Esophagus muscularis mucosa (tissue), 4 donors: ENCODE data around the gene NR2E3. TPM values are rescaled to one million over a fixed set of nuclear protein-coding genes. Genes with fewer than 3 reads are reported as not detected.

Experiments
- DNase-seq: peaks from one replicate; pipeline ENCODE4 v3.0.0-alpha.2; 2017; ENCODE audit errors: extremely low spot score
- H3K27ac ChIP-seq, 4 donors: fragments of 200-600 bp; sonication (generic); replicated peaks in 1 of 4; 1 replicate in 3 of 4; 2 replicates in 1 of 4; pipeline ENCODE4 v1.5.1; 2016 to 2019; ENCODE audit warnings: mild to moderate bottlenecking in 1 of 4
- H3K27me3 ChIP-seq, 4 donors: fragments of 200-600 bp; sonication (generic); one replicate each; pipeline versions ENCODE4 v1.5.1 to v1.6.0; 2016 to 2019
- H3K36me3 ChIP-seq, 4 donors: fragments of 200-600 bp; sonication (generic); one replicate each; pipeline ENCODE4 v1.5.1; 2016 to 2019
- H3K4me1 ChIP-seq, 4 donors: fragments of 200-600 bp; sonication (generic); one replicate each; pipeline ENCODE4 v1.5.1; 2016 to 2019
- H3K4me3 ChIP-seq, 4 donors: fragments of 200-600 bp; sonication (generic); 1 replicate in 2 of 4; 2 replicates in 2 of 4; pipeline ENCODE4 v1.5.1; 2016 to 2019; ENCODE audit warnings: mild to moderate bottlenecking in 4 of 4, moderate library complexity in 1 of 4
- H3K9me3 ChIP-seq, 4 donors: fragments of 200-600 bp; sonication (generic); 1 replicate in 3 of 4; 2 replicates in 1 of 4; pipeline ENCODE4 v1.5.1; 2016 to 2019
- EP300 ChIP-seq: sonication (generic); formaldehyde crosslinking; IDR thresholded peaks from one replicate; pipeline ENCODE4 v1.6.1; 2017; ENCODE audit warnings: antibody characterized with exemption
- POLR2A ChIP-seq: fragments of 450-650 bp; IDR thresholded peaks from one replicate; pipeline ENCODE4 v1.6.1; 2017; ENCODE audit warnings: antibody characterized with exemption, moderate library complexity, mild to moderate bottlenecking, low read depth
- POLR2AphosphoS5 ChIP-seq, 2 donors: sonication (generic); formaldehyde crosslinking; IDR thresholded peaks; one replicate each; pipeline ENCODE4 v1.6.1; 2017; ENCODE audit warnings: antibody characterized with exemption in 2 of 2
- WGBS: methylation state at CpG from one replicate; pipeline ENCODE4 v1.1.5; 2018; 5-methylcytosine and 5-hydroxymethylcytosine counted together
- intact Hi-C: fragments of 100-400 bp; cut with DNase I; formaldehyde crosslinking; loops from one replicate; pipeline ENCODE4 v1.15.1; 2023
- total RNA-seq, 4 donors: library from RNA; depleted of rRNA; stranded (reverse); fragments of >200 nt; gene quantifications; one replicate each; pipeline versions ENCODE4 v1.1.0 to v1.2.1, GENCODE V29; 2016
- TF ChIP-seq, protein P1 (sequence below), 3 experiments: fragments of 200-600 bp in 2 of 3; fragments of 450-650 bp in 1 of 3; sonication (generic) in 2 of 3; IDR thresholded peaks; one replicate each; pipeline ENCODE4 v1.5.1; 2017 to 2019; ENCODE audit warnings: antibody characterized with exemption in 3 of 3, mild to moderate bottlenecking in 2 of 3, moderate library complexity in 1 of 3

NR2E3 gene
- total RNA-seq, 4 donors from 2014 or later, result not detected

DNA sequence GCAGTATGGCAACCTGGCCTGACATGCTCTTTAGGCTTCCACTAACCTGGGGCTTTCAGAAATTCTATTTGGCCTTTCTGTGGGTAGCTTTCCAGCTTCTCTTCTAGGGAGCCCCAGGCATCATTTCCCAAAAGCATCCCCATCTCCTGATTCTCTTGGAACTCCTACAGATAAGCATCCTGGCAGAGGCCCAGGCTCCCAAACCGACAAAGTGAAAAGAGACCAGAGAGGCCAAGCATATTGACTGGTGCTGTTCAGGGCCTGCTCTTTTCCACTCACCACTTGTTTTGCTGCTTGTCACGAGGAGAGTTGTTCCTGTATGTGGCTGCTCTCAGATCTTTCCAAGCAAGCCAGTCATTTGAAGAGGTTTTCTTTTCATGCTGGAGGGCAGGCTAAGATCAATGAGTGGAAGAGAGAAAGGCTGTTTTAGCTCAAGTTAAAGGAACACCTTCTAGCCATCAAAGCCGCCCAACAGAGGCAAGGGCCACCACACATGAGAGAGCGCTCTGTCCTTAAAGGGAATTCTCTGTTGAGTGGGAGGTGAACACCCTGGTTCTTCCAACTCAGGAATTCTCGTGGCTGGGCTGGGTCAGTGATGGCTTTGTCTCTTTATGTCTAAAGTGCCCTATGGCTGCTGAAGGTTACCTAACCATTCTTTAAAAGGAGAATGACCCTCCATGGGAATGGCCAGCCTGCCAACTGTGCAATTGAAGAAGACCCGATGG, 31.1 kb upstream of the NR2E3 start:
- no peak for DNase-seq
- Histone ChIP-seq H3K4me1 (peaks cover 0 to 6% (median 5%) of the 10 kb centered on the region in 4 donors), H3K4me3 (no peak overlapping the region), H3K27me3 (no peaks in the 10 kb centered on the region), H3K36me3 (no peaks in the 10 kb centered on the region), H3K27ac (no peak overlapping the region), H3K9me3 (no peaks in the 10 kb centered on the region)
- TF ChIP-seq, protein P1, sequence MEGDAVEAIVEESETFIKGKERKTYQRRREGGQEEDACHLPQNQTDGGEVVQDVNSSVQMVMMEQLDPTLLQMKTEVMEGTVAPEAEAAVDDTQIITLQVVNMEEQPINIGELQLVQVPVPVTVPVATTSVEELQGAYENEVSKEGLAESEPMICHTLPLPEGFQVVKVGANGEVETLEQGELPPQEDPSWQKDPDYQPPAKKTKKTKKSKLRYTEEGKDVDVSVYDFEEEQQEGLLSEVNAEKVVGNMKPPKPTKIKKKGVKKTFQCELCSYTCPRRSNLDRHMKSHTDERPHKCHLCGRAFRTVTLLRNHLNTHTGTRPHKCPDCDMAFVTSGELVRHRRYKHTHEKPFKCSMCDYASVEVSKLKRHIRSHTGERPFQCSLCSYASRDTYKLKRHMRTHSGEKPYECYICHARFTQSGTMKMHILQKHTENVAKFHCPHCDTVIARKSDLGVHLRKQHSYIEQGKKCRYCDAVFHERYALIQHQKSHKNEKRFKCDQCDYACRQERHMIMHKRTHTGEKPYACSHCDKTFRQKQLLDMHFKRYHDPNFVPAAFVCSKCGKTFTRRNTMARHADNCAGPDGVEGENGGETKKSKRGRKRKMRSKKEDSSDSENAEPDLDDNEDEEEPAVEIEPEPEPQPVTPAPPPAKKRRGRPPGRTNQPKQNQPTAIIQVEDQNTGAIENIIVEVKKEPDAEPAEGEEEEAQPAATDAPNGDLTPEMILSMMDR (IDR thresholded peaks at IDR 0.05), result no peak
- TF ChIP-seq POLR2A (no peak), POLR2AphosphoS5 (IDR thresholded peaks at IDR 0.05) (no peak), EP300 (no peak)
- intact Hi-C loops, result no loop called here
- 89% methylated on average over 6 of the region's 6 CpGs for WGBS

DNA sequence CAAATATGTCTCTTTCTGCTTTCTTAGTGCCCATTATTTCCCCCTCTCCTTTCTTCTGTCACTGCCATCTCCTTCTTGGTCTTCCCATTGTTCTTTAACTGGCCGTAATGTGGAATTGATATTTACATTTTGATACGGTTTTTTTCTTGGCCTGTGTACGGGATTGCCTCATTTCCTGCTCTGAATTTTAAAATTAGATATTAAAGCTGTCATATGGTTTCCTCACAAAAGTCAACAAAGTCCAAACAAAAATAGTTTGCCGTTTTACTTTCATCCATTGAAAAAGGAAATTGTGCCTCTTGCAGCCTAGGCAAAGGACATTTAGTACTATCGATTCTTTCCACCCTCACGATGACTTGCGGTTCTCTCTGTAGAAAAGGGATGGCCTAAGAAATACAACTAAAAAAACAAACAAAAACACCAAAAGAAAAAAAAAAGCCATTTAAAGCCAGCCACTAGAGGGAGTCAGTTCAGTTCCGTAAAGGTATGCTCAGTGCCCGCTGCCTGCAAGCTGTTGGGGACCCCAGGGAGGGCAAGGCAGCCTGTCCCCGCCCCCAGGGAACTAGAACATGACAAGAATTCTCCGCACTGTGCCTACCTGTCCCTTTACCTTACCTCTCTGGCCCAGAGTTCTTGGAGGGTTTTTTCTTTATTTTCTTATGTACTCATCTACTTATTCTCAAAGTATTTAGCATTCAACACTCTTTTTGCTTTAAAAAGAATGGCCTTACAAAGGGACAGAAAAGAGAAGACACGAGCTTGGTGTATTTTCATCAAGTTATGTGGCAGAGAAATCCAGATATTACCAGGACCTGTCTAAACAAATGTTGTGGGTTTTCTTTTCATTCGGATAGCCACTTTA, 30.0 kb upstream of the NR2E3 start:
- Histone ChIP-seq H3K4me3 (no peak overlapping the region), H3K9me3 (no peaks in the 10 kb centered on the region), H3K27me3 (peaks cover 0 to 10% (median 0%) of the 10 kb centered on the region in 4 donors), H3K36me3 (no peaks in the 10 kb centered on the region), H3K27ac (no peak overlapping the region), H3K4me1 (peaks cover 0 to 6% (median 5%) of the 10 kb centered on the region in 4 donors)
- no peak for DNase-seq
- WGBS, result 32% methylated on average over 13 of the region's 13 CpGs
- TF ChIP-seq, protein P1 (IDR thresholded peaks at IDR 0.05), result peak; percentile 43 to 73 (median 51)
- TF ChIP-seq EP300, result no peak
- intact Hi-C loops, result no loop called here

DNA sequence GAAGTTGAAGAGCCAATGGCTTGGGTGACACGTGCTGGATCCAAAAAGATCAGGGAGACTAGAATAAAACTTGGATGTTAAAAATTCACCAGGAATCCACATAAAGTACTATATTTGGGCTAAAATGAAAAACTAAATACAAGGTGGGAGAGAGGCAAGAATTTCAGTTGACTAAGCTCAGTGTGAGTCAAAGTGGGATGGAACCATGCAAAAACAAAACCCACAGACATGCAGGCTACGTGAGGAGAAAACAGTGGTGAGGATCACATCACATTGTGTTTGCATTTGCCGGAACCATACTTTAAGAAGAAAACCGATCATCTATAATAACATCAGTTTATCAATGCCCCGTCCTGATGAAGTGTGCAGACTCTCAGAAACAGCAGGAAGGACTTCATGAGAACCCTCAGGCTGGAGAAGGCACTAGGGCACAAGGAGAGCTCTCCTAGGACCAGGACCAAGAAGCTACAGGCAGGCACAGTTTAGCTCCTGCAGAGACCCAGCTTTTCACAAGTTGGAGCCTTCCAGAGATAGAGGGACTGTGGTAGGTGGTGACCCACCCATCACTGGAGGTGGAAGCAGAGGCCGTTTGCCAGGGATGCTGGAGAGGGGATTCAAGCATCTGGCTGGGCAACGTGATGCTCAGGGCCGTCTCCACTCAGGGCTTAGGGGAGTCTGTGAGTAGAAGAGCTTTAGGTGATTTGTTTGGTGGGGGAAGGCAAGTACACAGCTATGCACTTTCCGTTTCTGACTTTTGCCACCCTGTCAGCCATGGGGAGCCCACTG, 29.0 kb upstream of the NR2E3 start:
- Histone ChIP-seq H3K36me3 (no peaks in the 10 kb centered on the region), H3K4me1 (peaks cover 0 to 6% (median 5%) of the 10 kb centered on the region in 4 donors), H3K27me3 (peaks cover 0 to 11% (median 0%) of the 10 kb centered on the region in 4 donors), H3K4me3 (no peak overlapping the region), H3K9me3 (no peaks in the 10 kb centered on the region), H3K27ac (no peak overlapping the region)
- WGBS, result 81% methylated on average over 7 of the region's 9 CpGs
- TF ChIP-seq EP300 (no peak), POLR2A (no peak), POLR2AphosphoS5 (IDR thresholded peaks at IDR 0.05) (no peak)
- TF ChIP-seq, protein P1 (IDR thresholded peaks at IDR 0.05), result no peak
- intact Hi-C loops, result no loop called here
- DNase-seq, result no peak

DNA sequence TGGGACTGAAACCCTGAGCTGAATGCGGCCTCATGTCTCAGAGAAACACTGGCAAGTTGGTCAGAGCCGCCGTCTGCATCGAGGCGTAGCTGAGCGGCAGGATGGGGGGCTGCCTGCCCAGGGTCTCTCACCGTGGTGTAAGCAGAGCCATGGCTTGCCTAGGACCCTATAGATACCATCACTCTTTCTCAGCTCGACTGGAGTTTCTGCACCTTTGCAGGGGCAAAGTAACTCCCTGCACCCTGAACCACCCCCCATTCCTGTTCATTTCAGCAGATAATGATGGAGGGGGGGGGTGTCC, 28.4 kb upstream of the NR2E3 start:
- peaks cover 0 to 11% (median 0%) of the 10 kb centered on the region in 4 donors for H3K27me3 ChIP-seq
- TF ChIP-seq POLR2A (no peak), POLR2AphosphoS5 (IDR thresholded peaks at IDR 0.05) (no peak), EP300 (no peak)
- TF ChIP-seq, protein P1 (IDR thresholded peaks at IDR 0.05), result no peak
- intact Hi-C loops, result no loop called here
- H3K4me1 ChIP-seq, result peaks cover 0 to 6% (median 5%) of the 10 kb centered on the region in 4 donors
- no peak overlapping the region for H3K4me3 ChIP-seq
- WGBS, result 87% methylated on average over 4 of the region's 8 CpGs
- no peaks in the 10 kb centered on the region for H3K36me3 ChIP-seq
- H3K27ac ChIP-seq, result no peak overlapping the region
- no peaks in the 10 kb centered on the region for H3K9me3 ChIP-seq
- DNase-seq, result no peak
